Middle frontal gyrus (tissue), 1 donor: Measurements from ENCODE around the gene CERS6.

ENCODE experiments used
- DNase-seq: peaks from one replicate; pipeline ENCODE4 v3.0.0-alpha.2; 2015; ENCODE audit warnings: low spot score; ENCODE audit errors: extremely low spot score

Gene CERS6

GRCh38 chr2:168529054-168529833 is 73.2 kb downstream of the CERS6 start:
- no peak for DNase-seq

DNA sequence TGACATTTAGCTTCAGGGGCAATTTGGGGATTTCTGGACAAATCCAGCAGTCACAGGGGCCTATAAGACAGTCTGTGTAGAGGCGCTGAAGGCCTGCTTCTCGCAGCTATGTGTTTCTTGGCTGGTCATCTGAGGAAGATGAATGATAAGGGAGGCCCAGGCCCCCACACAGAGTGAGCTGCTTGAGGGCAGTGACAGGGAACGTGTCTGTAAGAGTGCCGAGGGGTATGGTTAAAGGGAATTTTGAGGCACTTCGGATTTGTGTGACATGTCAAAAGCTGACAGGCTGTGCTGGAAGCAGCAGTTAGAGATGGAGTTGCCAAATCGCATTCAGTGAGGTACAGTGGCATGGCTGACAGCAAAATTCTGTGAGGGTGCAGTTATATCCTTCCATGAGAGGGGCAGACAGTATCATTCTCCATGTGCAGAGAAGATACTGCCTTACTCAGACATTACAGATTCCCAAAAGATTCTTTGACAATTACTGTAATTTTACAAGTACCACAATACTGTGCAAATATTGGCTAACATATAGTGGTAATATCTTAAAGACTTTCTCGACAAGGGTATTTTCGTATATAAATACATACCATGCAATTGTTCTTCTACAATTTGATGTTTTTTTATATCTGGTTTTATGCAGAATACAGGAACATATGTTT is 74.0 kb downstream of the CERS6 start:
- DNase-seq, result no peak

- no peak for DNase-seq
These were observed 75.0 kb downstream of the CERS6 start for GRCh38 chr2:168530982-168531622.

- DNase-seq, result no peak
These were observed 78.9 kb downstream of the CERS6 start for GRCh38 chr2:168534926-168535325.

- no peak for DNase-seq
These were observed 80.9 kb downstream of the CERS6 start for GRCh38 chr2:168536925-168537466.

DNA sequence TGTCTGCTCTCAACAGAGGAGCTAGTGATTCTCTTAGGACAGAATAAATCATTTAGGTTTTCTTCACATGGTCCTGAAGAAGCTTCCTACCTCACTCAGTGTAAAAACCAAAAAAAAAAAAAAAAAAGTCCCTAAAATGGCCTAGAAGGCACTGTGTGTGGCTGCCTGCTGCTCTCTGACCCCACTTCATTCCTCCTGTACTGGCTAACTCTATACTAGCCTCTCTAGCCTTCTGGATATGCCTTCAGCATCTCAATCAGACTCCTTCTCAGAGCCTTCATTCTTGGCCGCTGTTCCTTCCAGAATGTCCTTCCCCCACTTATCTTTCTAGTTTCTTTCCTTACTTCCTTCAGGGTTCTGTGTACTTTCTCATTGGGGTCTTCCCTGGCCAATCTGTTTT is 82.1 kb downstream of the CERS6 start:
- no peak for DNase-seq

GRCh38 chr2:168538534-168538933 is 82.5 kb downstream of the CERS6 start:
- no peak for DNase-seq

- no peak for DNase-seq
These were observed 83.9 kb downstream of the CERS6 start for GRCh38 chr2:168539945-168540344.

DNA sequence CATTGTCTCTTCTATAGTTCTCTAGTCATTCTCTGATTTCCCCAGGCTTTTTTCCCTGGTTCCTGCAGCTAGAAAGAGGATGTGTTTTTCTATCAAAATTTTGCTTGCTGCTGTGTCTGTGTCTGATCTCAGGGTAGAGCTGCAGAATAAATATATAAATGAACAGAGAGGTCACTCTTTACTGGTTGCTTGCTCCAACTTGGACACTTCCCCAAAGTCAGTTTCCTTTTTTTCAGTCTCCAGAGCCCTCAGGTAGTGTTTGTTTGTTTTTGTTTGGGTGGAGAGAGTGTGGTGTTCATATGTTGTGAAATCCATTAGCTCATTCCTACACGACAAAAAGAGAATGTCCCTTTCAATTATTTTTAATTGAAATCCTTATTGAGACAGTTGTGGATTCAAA is 85.8 kb downstream of the CERS6 start:
- no peak for DNase-seq

- DNase-seq, result no peak
These were observed 87.0 kb downstream of the CERS6 start for GRCh38 chr2:168543037-168543436.

GRCh38 chr2:168543935-168544334 is 87.9 kb downstream of the CERS6 start:
- DNase-seq, result no peak

DNA sequence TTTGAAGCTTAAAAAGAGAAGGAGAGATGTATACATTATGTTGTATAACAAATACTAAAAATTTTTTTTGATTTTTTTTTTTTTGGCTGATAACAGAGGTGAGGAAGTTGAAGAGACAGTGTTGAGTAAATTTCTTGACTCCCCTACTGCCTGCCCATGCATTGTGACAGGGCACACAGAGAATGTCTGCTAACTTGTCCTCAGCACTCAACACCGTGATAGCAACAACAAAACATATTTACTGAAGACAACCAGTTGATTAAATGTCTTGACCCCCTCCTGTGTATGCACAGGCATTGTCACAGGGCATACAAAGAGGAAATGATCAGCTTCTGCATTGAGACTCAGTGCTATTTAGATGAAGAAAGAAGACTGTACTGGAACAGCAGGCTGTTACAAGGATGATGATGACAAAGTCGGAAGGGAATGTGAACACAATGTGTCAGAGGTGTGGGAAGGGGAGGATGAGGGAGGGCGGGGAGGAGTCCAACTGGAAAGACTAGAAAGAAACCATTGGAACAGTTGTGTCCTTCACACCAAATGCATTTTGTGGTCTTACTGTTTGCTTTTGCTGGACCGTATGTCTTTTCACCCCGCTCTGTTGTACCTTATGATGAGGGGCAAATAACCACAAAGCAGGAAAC is 89.5 kb downstream of the CERS6 start:
- no peak for DNase-seq

DNA sequence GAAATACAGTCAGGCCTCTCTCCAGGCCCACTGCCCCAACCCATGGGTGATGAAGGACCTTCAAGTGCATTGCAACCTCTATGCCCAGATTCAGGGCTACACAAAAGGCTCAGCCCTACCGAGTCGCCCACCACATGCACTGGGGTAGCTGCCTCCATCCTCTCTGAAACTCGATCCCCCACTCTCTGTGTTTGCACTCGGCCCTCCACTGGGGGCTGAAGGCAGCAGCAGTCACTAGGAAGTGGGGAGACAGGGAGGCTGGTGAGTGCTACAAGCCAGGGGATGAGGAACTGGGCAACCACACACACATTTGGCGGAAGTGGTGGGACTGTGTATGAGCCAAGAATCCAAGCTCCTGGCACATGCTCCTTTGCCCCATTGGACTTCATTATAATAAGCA is 94.6 kb downstream of the CERS6 start:
- DNase-seq, result no peak

DNA sequence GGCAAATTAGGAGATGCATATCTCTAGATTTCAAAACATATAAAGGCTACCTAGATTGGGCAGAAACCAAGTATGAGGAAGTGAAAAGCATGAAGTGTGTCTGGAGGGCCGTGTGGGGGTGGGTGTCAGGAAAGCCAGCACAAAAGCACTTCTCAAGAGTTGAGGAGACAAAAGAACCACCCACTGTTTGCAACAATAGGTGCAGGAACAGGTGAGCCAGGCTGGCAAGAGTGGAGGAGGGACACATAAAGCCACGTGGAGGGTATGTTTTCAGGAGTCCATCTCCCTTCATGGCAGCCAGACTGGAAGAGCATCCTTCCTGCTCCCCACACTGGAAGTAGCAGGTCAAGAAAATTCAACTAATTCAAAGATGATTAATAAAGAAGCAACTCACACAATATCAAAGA is 96.4 kb downstream of the CERS6 start:
- no peak for DNase-seq

DNA sequence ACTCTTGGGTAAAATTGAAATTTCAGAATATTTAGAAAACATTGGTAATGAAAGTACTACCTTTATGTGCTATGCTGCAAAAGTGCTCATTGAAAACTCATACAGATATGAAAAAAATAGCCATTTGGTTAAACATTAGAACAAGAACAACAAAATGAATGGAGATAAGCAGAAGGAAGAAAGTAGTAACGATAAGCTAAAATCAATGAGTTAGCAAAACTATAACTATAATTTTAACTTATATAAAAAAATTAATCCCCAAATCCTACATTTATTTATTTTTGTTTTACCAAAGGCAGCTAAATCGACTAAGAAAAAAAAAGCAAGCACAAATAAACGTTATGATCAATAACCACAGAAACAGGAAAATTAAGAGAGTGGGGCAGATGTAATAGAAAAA is 99.2 kb downstream of the CERS6 start:
- DNase-seq, result no peak

- DNase-seq, result no peak
These were observed 103.1 kb downstream of the CERS6 start for GRCh38 chr2:168559187-168559586.

DNA sequence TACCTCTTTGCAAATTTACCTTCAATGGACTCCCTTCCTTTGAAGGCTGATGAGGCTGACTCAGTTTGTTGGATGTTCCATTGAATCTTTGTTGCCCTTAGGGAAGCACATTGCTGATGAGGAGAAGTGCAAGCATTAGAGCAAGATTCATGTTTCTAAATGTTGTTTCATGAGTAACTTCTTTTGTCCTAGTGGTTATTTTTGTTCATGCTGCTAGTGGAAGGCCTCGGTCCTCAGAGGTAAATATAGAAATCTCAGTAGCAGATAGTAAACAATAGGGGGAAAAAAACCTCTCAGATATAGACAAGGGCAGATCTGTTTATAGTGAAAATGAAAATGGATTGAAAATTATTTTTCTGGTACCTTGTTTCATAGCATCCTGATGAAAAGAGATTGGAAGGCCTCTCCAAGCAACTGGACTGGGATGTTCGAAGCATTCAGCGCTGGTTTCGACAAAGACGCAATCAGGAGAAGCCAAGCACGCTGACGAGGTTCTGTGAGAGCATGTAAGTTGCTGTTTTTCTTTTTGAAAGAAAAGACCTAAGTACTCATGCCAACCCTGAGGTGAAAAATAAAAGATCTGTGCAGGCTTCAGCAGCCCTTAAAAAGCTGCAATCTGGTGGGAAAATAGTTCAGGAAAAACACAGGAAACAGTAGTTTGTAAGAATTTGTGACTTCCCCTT is 104.9 kb downstream of the CERS6 start:
- no peak for DNase-seq

GRCh38 chr2:168561991-168562390 is 105.9 kb downstream of the CERS6 start:
- DNase-seq, result no peak

DNA sequence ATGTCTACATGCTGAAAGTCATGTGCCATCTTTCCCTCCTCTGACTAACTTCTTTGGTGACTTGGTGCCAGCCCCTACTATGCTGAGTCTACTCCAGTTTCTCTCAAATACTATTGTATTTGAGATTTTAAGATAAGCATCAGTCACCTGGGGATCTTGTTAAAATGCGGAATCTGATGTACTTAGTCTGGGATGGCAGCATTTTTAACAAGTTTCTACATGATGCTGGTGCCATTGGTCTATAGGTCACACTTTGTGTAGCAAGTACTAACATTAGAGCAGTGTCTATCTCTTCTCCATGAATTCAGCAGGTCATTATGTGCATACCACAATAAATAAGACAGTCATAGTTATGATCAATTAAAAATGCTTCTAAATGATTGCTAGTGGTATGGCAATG is 106.9 kb downstream of the CERS6 start:
- no peak for DNase-seq

DNA sequence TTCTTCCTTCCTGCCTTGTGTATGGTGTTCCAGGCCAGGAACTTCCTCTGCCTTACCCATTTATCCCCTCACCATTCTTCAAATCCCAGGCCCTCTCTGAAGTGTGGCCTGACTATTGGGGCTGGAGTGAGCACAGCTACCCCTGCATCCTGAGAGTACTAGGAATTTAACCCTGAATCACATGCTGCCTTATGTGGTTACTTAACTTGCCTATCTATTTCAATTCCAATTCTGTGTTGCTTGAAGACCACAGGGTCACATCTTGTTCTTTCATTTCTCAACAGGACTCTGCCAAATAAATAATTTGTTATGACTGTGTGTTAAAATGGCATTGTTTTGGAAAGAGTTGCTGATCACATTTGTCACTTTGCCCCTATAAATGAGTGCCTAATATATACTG is 108.6 kb downstream of the CERS6 start:
- no peak for DNase-seq

- DNase-seq, result no peak
These were observed 109.0 kb downstream of the CERS6 start for GRCh38 chr2:168565112-168565511.
